Measurements from ENCODE around the gene KMT2B. TPM values are rescaled to one million over a fixed set of nuclear protein-coding genes. Genes with fewer than 3 reads are reported as not detected.

The KMT2B gene
- total and polyA plus RNA-seq, 2 experiments from 2014 or later, result 15.8 to 49.8 TPM

DNA sequence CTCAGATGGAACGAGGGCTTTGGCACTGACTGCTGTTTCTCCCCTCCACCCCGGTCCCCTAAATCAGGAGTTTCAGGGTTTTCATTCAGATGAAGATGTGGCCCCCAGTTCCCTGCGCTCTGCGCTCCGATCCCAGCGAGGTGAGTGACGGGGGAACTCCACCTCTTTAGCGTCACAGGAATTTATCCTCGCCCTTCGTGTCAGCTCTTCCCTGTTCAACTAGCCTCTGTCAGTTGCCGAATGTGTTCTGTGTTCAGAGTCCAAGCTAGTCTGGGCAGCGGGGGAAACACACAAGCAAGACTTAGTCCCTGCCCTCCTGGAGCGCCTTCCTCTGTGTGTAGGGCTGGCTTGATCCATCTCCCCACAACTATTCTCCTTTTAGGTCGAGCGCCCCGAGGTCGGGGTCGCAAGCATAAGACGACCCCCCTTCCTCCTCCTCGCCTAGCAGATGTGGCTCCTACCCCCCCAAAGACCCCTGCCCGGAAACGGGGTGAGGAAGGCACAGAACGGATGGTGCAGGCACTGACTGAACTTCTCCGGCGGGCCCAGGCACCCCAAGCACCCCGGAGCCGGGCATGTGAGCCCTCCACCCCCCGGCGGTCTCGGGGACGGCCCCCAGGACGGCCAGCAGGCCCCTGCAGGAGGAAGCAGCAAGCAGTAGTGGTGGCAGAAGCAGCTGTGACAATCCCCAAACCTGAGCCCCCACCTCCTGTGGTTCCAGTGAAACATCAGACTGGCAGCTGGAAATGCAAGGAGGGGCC lies 1.8 kb downstream of the KMT2B start:
- ATAC-seq (no peak), DNase-seq (ENCODE audit: low spot score) (no peak)
- no peaks in the 10 kb centered on the region; the same call in 2 of the 3 replicates for H3K9me3 Mint-ChIP-seq
- H3K9me2 ChIP-seq (ENCODE audit: insufficient read depth), result no peaks in the 10 kb centered on the region
- H3K27me3 Mint-ChIP-seq (ENCODE audit: insufficient read depth, low read depth, poor library complexity), result peaks cover 32% of the 10 kb centered on the region
- peak overlapping the region; percentile 97 for H3K4me2 ChIP-seq
- peak overlapping the region; percentile 83 for H3K4me3 ChIP-seq
- no peaks in the 10 kb centered on the region for H3K27me3 ChIP-seq (ENCODE audit: insufficient read depth)
- peaks cover 21% of the 10 kb centered on the region for H3K79me2 ChIP-seq (replicated peaks; ENCODE audit: insufficient read depth)
- H3K4me1 ChIP-seq (ENCODE audit: insufficient read depth), result peaks cover 24% of the 10 kb centered on the region
- TF ChIP-seq EZH2phosphoT487 (IDR thresholded peaks at IDR 0.05; ENCODE audit: unreplicated experiment) (no peak), CREB1 (CRISPR knock-in tag; IDR thresholded peaks at IDR 0.05; ENCODE audit: low read depth) (no peak), POLR2AphosphoS5 (IDR thresholded peaks at IDR 0.05; ENCODE audit: low read depth) (no peak), JUNB (IDR thresholded peaks at IDR 0.05; ENCODE audit: unreplicated experiment) (no peak), ZNF114 (CRISPR knock-in tag; IDR thresholded peaks at IDR 0.05) (no peak), NANOG (IDR thresholded peaks at IDR 0.05; ENCODE audit: borderline replicate concordance) (no peak), STAT1 (IDR thresholded peaks at IDR 0.05; ENCODE audit: unreplicated experiment) (no peak), EZH2 (IDR thresholded peaks at IDR 0.05; ENCODE audit: low read depth, unreplicated experiment) (no peak)
- TF ChIP-seq, protein P1, sequence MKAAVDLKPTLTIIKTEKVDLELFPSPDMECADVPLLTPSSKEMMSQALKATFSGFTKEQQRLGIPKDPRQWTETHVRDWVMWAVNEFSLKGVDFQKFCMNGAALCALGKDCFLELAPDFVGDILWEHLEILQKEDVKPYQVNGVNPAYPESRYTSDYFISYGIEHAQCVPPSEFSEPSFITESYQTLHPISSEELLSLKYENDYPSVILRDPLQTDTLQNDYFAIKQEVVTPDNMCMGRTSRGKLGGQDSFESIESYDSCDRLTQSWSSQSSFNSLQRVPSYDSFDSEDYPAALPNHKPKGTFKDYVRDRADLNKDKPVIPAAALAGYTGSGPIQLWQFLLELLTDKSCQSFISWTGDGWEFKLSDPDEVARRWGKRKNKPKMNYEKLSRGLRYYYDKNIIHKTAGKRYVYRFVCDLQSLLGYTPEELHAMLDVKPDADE (IDR thresholded peaks at IDR 0.05), result no peak
- TF ChIP-seq, protein P2, sequence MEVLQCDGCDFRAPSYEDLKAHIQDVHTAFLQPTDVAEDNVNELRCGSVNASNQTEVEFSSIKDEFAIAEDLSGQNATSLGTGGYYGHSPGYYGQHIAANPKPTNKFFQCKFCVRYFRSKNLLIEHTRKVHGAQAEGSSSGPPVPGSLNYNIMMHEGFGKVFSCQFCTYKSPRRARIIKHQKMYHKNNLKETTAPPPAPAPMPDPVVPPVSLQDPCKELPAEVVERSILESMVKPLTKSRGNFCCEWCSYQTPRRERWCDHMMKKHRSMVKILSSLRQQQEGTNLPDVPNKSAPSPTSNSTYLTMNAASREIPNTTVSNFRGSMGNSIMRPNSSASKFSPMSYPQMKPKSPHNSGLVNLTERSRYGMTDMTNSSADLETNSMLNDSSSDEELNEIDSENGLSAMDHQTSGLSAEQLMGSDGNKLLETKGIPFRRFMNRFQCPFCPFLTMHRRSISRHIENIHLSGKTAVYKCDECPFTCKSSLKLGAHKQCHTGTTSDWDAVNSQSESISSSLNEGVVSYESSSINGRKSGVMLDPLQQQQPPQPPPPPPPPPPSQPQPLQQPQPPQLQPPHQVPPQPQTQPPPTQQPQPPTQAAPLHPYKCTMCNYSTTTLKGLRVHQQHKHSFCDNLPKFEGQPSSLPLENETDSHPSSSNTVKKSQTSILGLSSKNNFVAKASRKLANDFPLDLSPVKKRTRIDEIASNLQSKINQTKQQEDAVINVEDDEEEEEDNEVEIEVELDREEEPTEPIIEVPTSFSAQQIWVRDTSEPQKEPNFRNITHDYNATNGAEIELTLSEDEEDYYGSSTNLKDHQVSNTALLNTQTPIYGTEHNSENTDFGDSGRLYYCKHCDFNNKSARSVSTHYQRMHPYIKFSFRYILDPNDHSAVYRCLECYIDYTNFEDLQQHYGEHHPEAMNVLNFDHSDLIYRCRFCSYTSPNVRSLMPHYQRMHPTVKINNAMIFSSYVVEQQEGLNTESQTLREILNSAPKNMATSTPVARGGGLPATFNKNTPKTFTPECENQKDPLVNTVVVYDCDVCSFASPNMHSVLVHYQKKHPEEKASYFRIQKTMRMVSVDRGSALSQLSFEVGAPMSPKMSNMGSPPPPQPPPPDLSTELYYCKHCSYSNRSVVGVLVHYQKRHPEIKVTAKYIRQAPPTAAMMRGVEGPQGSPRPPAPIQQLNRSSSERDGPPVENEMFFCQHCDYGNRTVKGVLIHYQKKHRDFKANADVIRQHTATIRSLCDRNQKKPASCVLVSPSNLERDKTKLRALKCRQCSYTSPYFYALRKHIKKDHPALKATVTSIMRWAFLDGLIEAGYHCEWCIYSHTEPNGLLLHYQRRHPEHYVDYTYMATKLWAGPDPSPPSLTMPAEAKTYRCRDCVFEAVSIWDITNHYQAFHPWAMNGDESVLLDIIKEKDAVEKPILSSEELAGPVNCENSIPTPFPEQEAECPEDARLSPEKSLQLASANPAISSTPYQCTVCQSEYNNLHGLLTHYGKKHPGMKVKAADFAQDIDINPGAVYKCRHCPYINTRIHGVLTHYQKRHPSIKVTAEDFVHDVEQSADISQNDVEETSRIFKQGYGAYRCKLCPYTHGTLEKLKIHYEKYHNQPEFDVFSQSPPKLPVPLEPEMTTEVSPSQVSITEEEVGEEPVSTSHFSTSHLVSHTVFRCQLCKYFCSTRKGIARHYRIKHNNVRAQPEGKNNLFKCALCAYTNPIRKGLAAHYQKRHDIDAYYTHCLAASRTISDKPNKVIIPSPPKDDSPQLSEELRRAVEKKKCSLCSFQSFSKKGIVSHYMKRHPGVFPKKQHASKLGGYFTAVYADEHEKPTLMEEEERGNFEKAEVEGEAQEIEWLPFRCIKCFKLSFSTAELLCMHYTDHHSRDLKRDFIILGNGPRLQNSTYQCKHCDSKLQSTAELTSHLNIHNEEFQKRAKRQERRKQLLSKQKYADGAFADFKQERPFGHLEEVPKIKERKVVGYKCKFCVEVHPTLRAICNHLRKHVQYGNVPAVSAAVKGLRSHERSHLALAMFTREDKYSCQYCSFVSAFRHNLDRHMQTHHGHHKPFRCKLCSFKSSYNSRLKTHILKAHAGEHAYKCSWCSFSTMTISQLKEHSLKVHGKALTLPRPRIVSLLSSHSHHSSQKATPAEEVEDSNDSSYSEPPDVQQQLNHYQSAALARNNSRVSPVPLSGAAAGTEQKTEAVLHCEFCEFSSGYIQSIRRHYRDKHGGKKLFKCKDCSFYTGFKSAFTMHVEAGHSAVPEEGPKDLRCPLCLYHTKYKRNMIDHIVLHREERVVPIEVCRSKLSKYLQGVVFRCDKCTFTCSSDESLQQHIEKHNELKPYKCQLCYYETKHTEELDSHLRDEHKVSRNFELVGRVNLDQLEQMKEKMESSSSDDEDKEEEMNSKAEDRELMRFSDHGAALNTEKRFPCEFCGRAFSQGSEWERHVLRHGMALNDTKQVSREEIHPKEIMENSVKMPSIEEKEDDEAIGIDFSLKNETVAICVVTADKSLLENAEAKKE (CRISPR knock-in tag; IDR thresholded peaks at IDR 0.05), result no peak
- TF ChIP-seq, protein P3, sequence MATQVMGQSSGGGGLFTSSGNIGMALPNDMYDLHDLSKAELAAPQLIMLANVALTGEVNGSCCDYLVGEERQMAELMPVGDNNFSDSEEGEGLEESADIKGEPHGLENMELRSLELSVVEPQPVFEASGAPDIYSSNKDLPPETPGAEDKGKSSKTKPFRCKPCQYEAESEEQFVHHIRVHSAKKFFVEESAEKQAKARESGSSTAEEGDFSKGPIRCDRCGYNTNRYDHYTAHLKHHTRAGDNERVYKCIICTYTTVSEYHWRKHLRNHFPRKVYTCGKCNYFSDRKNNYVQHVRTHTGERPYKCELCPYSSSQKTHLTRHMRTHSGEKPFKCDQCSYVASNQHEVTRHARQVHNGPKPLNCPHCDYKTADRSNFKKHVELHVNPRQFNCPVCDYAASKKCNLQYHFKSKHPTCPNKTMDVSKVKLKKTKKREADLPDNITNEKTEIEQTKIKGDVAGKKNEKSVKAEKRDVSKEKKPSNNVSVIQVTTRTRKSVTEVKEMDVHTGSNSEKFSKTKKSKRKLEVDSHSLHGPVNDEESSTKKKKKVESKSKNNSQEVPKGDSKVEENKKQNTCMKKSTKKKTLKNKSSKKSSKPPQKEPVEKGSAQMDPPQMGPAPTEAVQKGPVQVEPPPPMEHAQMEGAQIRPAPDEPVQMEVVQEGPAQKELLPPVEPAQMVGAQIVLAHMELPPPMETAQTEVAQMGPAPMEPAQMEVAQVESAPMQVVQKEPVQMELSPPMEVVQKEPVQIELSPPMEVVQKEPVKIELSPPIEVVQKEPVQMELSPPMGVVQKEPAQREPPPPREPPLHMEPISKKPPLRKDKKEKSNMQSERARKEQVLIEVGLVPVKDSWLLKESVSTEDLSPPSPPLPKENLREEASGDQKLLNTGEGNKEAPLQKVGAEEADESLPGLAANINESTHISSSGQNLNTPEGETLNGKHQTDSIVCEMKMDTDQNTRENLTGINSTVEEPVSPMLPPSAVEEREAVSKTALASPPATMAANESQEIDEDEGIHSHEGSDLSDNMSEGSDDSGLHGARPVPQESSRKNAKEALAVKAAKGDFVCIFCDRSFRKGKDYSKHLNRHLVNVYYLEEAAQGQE (IDR thresholded peaks at IDR 0.05; ENCODE audit: unreplicated experiment), result no peak
- TF ChIP-seq, protein P4, sequence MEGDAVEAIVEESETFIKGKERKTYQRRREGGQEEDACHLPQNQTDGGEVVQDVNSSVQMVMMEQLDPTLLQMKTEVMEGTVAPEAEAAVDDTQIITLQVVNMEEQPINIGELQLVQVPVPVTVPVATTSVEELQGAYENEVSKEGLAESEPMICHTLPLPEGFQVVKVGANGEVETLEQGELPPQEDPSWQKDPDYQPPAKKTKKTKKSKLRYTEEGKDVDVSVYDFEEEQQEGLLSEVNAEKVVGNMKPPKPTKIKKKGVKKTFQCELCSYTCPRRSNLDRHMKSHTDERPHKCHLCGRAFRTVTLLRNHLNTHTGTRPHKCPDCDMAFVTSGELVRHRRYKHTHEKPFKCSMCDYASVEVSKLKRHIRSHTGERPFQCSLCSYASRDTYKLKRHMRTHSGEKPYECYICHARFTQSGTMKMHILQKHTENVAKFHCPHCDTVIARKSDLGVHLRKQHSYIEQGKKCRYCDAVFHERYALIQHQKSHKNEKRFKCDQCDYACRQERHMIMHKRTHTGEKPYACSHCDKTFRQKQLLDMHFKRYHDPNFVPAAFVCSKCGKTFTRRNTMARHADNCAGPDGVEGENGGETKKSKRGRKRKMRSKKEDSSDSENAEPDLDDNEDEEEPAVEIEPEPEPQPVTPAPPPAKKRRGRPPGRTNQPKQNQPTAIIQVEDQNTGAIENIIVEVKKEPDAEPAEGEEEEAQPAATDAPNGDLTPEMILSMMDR (conservative IDR thresholded peaks at IDR 0.05; ENCODE audit: low read depth in 2 of 2), result no peak
- peaks cover 10% of the 10 kb centered on the region; the same call in 1 of the 2 replicates for H3F3A ChIP-seq (replicated peaks; ENCODE audit: low read depth)
- H4K20me1 ChIP-seq (replicated peaks; ENCODE audit: insufficient read depth), result peaks cover 11% of the 10 kb centered on the region
- no peak overlapping the region for H3K27ac ChIP-seq (ENCODE audit: low read depth)
- no peak overlapping the region for H3K27ac Mint-ChIP-seq
- H3K36me3 Mint-ChIP-seq (ENCODE audit: low read depth), result peaks cover 39% of the 10 kb centered on the region
- H2AFZ ChIP-seq, result no peak overlapping the region
- peaks cover 25% of the 10 kb centered on the region for H3K4me1 Mint-ChIP-seq
- H3K4me3 Mint-ChIP-seq, result peak overlapping the region; percentile 85
- H3K36me3 ChIP-seq (ENCODE audit: insufficient read depth), result 0 out of 2 replicates have a peak, but pooled peaks cover 8% of the 10 kb centered on the region
